ENCODE results near the gene ST8SIA6. TPM values are rescaled to one million over a fixed set of nuclear protein-coding genes. Genes with fewer than 3 reads are reported as not detected.

Gene ST8SIA6
- total RNA-seq, 1 donor, result 0.36 TPM

DNA sequence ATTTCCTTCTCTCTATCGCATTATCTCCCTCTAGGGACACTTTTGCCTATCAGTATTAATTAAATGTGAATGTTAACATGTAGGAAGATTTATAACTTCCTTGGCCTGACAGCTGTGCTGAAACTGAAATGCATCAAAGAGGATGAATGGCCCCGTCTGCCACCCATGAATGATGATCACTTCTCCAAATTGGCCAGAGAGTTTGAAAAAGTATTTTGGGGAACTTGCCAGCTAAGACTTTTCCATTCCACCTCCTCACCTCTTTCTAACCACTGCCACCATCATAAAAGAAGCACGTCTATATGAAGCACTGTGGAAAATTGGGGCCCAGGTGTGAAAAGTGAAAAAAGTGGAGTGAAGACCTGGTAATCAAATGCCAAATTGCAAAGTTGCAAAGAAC lies 25.4 kb upstream of the ST8SIA6 start:
- Histone ChIP-seq H3K4me2 (ENCODE audit: insufficient read depth, low read length) (no peak overlapping the region), H3K27me3 (ENCODE audit: insufficient read depth, low read length) (no peaks in the 10 kb centered on the region), H3K4me1 (ENCODE audit: insufficient read depth, low read length) (no peaks in the 10 kb centered on the region), H3K36me3 (ENCODE audit: insufficient read depth, low read length) (no peaks in the 10 kb centered on the region), H3K79me2 (ENCODE audit: insufficient read depth, low read length) (no peaks in the 10 kb centered on the region), H3K27ac (ENCODE audit: low read depth, low read length) (no peak overlapping the region), H3K4me3 (ENCODE audit: insufficient read depth, low read length) (no peak overlapping the region), H2AFZ (ENCODE audit: low read length) (no peak overlapping the region), H3K9me3 (ENCODE audit: low read depth, low read length) (no peaks in the 10 kb centered on the region), H4K20me1 (ENCODE audit: insufficient read depth, low read length) (no peaks in the 10 kb centered on the region)
- no peak for TF ChIP-seq CTCF (IDR thresholded peaks at IDR 0.05; ENCODE audit: extremely low read depth, low read depth, low read length)
- no peak for DNase-seq (ENCODE audit: insufficient read length, low spot score, missing footprints)

DNA sequence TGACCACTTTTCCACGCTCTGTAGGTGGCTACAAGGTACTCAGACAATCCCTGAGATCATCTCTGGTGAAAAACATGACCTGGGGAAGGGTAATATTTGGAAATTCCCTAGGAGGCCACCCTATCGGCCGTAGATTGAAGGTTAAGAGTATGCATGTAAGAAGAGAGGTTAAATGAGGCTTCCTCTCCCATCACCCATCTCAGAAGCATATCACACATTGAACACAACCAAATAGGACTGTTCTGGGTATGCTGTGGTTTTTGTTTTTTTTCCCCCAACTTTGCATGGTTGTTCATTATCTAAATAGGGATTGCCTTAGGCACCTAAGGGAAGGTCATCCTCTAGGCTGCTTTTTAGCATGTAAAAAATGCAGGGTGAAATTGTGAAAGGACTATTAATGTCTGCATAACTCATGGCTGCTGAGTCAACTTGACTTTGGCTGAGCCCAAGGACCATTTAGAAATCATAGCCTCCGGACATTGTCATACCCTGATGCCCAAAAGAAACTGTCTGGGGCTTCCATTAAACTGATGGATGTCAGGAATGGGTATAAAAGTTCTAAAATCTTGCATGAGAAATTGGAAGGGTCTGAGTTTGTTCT lies 24.7 kb upstream of the ST8SIA6 start:
- Histone ChIP-seq H3K27me3 (ENCODE audit: insufficient read depth, low read length) (no peaks in the 10 kb centered on the region), H3K4me2 (ENCODE audit: insufficient read depth, low read length) (no peak overlapping the region), H3K4me1 (ENCODE audit: insufficient read depth, low read length) (no peaks in the 10 kb centered on the region), H3K4me3 (ENCODE audit: insufficient read depth, low read length) (no peak overlapping the region), H2AFZ (ENCODE audit: low read length) (no peak overlapping the region), H3K9me3 (ENCODE audit: low read depth, low read length) (no peaks in the 10 kb centered on the region), H3K79me2 (ENCODE audit: insufficient read depth, low read length) (no peaks in the 10 kb centered on the region), H3K27ac (ENCODE audit: low read depth, low read length) (no peak overlapping the region), H4K20me1 (ENCODE audit: insufficient read depth, low read length) (no peaks in the 10 kb centered on the region), H3K36me3 (ENCODE audit: insufficient read depth, low read length) (no peaks in the 10 kb centered on the region)
- TF ChIP-seq CTCF (IDR thresholded peaks at IDR 0.05; ENCODE audit: extremely low read depth, low read depth, low read length), result no peak
- peak; percentile 29 for DNase-seq (ENCODE audit: insufficient read length, low spot score, missing footprints)

- Histone ChIP-seq H3K36me3 (ENCODE audit: insufficient read depth, low read length) (no peaks in the 10 kb centered on the region), H3K4me2 (ENCODE audit: insufficient read depth, low read length) (no peak overlapping the region), H2AFZ (ENCODE audit: low read length) (no peak overlapping the region), H4K20me1 (ENCODE audit: insufficient read depth, low read length) (no peaks in the 10 kb centered on the region), H3K9me3 (ENCODE audit: low read depth, low read length) (no peaks in the 10 kb centered on the region), H3K4me1 (ENCODE audit: insufficient read depth, low read length) (no peaks in the 10 kb centered on the region), H3K4me3 (ENCODE audit: insufficient read depth, low read length) (no peak overlapping the region), H3K27ac (ENCODE audit: low read depth, low read length) (no peak overlapping the region), H3K79me2 (ENCODE audit: insufficient read depth, low read length) (no peaks in the 10 kb centered on the region), H3K27me3 (ENCODE audit: insufficient read depth, low read length) (no peaks in the 10 kb centered on the region)
- DNase-seq (ENCODE audit: insufficient read length, low spot score, missing footprints), result no peak
- no peak for TF ChIP-seq CTCF (IDR thresholded peaks at IDR 0.05; ENCODE audit: extremely low read depth, low read depth, low read length)
These were observed 21.7 kb upstream of the ST8SIA6 start for GRCh38 chr10:17476073-17476472.

GRCh38 chr10:17475661-17476060 lies 21.3 kb upstream of the ST8SIA6 start:
- Histone ChIP-seq H4K20me1 (ENCODE audit: insufficient read depth, low read length) (no peaks in the 10 kb centered on the region), H3K27me3 (ENCODE audit: insufficient read depth, low read length) (no peaks in the 10 kb centered on the region), H2AFZ (ENCODE audit: low read length) (no peak overlapping the region), H3K9me3 (ENCODE audit: low read depth, low read length) (no peaks in the 10 kb centered on the region), H3K79me2 (ENCODE audit: insufficient read depth, low read length) (no peaks in the 10 kb centered on the region), H3K4me1 (ENCODE audit: insufficient read depth, low read length) (no peaks in the 10 kb centered on the region), H3K4me2 (ENCODE audit: insufficient read depth, low read length) (no peak overlapping the region), H3K36me3 (ENCODE audit: insufficient read depth, low read length) (no peaks in the 10 kb centered on the region), H3K4me3 (ENCODE audit: insufficient read depth, low read length) (no peak overlapping the region), H3K27ac (ENCODE audit: low read depth, low read length) (no peak overlapping the region)
- no peak for DNase-seq (ENCODE audit: insufficient read length, low spot score, missing footprints)
- no peak for TF ChIP-seq CTCF (IDR thresholded peaks at IDR 0.05; ENCODE audit: extremely low read depth, low read depth, low read length)
